SU-DHL-6 (cell line): ENCODE results near the gene COL21A1.

Experiments used
- CTCF ChIP-seq: fragments of 200-600 bp; sonication (generic); IDR thresholded peaks from one replicate; pipeline ENCODE4 v1.5.1; 2017; ENCODE audit warnings: antibody characterized with exemption, mild to moderate bottlenecking, low read length, moderate library complexity; ENCODE audit not compliant: insufficient read depth, poor library complexity, severe bottlenecking
- EZH2phosphoT487 ChIP-seq: fragments of 200-600 bp; sonication (generic), shearing (Covaris generic); conservative IDR thresholded peaks from 2 replicates; pipeline ENCODE4 v1.6.1; 2018; ENCODE audit warnings: mild to moderate bottlenecking, antibody characterized with exemption, low read length, moderate library complexity, mixed read lengths

GRCh38 chr6:56017198-56017597 is 230.2 kb downstream of the COL21A1 start:
- no peak for TF ChIP-seq EZH2phosphoT487
- no peak for TF ChIP-seq CTCF
